Endodermal cell (in vitro differentiated cells): ENCODE data around the gene ADGRL4. TPM values are rescaled to one million over a fixed set of nuclear protein-coding genes. Genes with fewer than 3 reads are reported as not detected.

Source experiments
- DNase-seq: peaks from one replicate; pipeline ENCODE4 v3.0.0-alpha.2; 2017
- H3K27ac ChIP-seq: 2 replicates; pipeline ENCODE4 v1.5.1; 2013; ENCODE audit warnings: mild to moderate bottlenecking, low read depth, low read length, moderate library complexity
- H3K27me3 ChIP-seq: 2 replicates; pipeline ENCODE4 v1.6.1; 2013; ENCODE audit warnings: mild to moderate bottlenecking, low read length, moderate library complexity; ENCODE audit not compliant: insufficient read depth, control insufficient read depth, poor library complexity, severe bottlenecking
- H3K36me3 ChIP-seq: 2 replicates; pipeline ENCODE4 v1.7.0; 2013; ENCODE audit warnings: mild to moderate bottlenecking, low read length, moderate library complexity; ENCODE audit not compliant: control insufficient read depth, insufficient read depth
- H3K4me1 ChIP-seq: one replicate; pipeline ENCODE4 v1.7.0; 2013; ENCODE audit warnings: low read length; ENCODE audit not compliant: control insufficient read depth, insufficient read depth
- H3K4me3 ChIP-seq: 2 replicates; pipeline ENCODE4 v1.5.1; 2013; ENCODE audit warnings: mild to moderate bottlenecking, low read length, moderate library complexity
- H3K9ac ChIP-seq: 2 replicates; pipeline ENCODE4 v1.6.1; 2013; ENCODE audit warnings: mild to moderate bottlenecking, low read length, moderate library complexity; ENCODE audit not compliant: poor library complexity, severe bottlenecking; ENCODE audit errors: extremely low read depth
- H3K9me3 ChIP-seq: 2 replicates; pipeline ENCODE4 v1.6.1; 2013; ENCODE audit warnings: mild to moderate bottlenecking, low read length, moderate library complexity; ENCODE audit not compliant: control insufficient read depth
- H3K27ac Mint-ChIP-seq: 2 replicates; pipeline ENCODE4 v1.8.0; 2020; ENCODE audit warnings: mixed read lengths
- H3K27me3 Mint-ChIP-seq: 2 replicates; pipeline ENCODE4 v1.8.0; 2021; ENCODE audit warnings: mild to moderate bottlenecking, mixed read lengths; ENCODE audit not compliant: insufficient read depth
- H3K36me3 Mint-ChIP-seq: 2 replicates; pipeline ENCODE4 v1.8.0; 2020; ENCODE audit warnings: low read depth, mixed read lengths
- H3K4me1 Mint-ChIP-seq: 2 replicates; pipeline ENCODE4 v1.8.0; 2020; ENCODE audit warnings: mixed read lengths
- H3K4me3 Mint-ChIP-seq: 2 replicates; pipeline ENCODE4 v1.8.0; 2020; ENCODE audit warnings: mild to moderate bottlenecking, moderate library complexity, mixed read lengths
- H3K9me3 Mint-ChIP-seq: 2 replicates; pipeline ENCODE4 v1.8.0; 2020; ENCODE audit warnings: mild to moderate bottlenecking, mixed read lengths
- WGBS, 2 experiments: methylation state at CpG; one replicate each; pipeline versions ENCODE4 v1.1.5 to v1.1.7; 2013; ENCODE audit warnings: missing lambda C conversion rate in 2 of 2, mixed read lengths in 1 of 2; ENCODE audit not compliant: insufficient coverage in 1 of 2, insufficient read length in 1 of 2; 5-methylcytosine and 5-hydroxymethylcytosine counted together
- total RNA-seq, 2 donors: library from RNA; stranded (reverse); fragmentation: NEBNext Ultra II Directional in 1 of 2; extraction: Animal tissue kit (Norgen Biotek cat#: 25700) in 1 of 2; gene quantifications; 2 replicates in 1 of 2; 3 replicates in 1 of 2; pipeline ENCODE4 v1.2.1, GENCODE V29; 2021
- TF ChIP-seq, protein P1 (sequence below): fragments of 200-600 bp; sonication (generic); conservative IDR thresholded peaks from 2 replicates; pipeline ENCODE4 v1.5.0; 2021; ENCODE audit warnings: antibody characterized with exemption, mild to moderate bottlenecking

ADGRL4 gene
- total RNA-seq, 2 donors from 2014 or later: 0.44 TPM

DNA sequence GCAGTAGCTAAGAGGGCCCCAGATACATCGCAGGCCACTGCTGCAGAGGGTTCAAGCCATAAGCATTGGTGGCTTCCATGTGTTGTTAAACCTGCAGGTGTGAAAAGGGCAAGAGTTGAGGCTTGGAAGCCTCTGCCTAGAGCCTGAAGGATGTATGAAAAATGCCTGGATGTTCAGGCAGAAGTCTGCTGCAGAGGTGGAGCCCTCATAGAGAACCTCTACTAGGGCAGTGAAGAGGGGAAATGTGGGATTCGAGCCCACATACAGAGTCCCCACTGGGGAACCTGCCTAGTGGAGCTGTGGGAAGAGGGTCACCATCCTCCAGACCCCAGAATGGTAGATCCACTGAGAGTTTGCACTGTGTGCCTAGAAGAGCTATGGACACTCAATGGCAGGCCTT is 30.6 kb upstream of the ADGRL4 start:
- Histone ChIP-seq H3K4me3 (no peak overlapping the region), H3K27me3 (no peaks in the 10 kb centered on the region), H3K27ac (no peak overlapping the region), H3K9me3 (peaks cover 6% of the 10 kb centered on the region), H3K9ac (no peak overlapping the region), H3K36me3 (no peaks in the 10 kb centered on the region), H3K4me1 (no peaks in the 10 kb centered on the region)
- no peaks in the 10 kb centered on the region for H3K27me3 Mint-ChIP-seq
- TF ChIP-seq, protein P1, sequence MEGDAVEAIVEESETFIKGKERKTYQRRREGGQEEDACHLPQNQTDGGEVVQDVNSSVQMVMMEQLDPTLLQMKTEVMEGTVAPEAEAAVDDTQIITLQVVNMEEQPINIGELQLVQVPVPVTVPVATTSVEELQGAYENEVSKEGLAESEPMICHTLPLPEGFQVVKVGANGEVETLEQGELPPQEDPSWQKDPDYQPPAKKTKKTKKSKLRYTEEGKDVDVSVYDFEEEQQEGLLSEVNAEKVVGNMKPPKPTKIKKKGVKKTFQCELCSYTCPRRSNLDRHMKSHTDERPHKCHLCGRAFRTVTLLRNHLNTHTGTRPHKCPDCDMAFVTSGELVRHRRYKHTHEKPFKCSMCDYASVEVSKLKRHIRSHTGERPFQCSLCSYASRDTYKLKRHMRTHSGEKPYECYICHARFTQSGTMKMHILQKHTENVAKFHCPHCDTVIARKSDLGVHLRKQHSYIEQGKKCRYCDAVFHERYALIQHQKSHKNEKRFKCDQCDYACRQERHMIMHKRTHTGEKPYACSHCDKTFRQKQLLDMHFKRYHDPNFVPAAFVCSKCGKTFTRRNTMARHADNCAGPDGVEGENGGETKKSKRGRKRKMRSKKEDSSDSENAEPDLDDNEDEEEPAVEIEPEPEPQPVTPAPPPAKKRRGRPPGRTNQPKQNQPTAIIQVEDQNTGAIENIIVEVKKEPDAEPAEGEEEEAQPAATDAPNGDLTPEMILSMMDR: no peak
- H3K36me3 Mint-ChIP-seq: no peaks in the 10 kb centered on the region
- 84 to 94% methylated on average over 2 of the region's 2 CpGs for WGBS, 2 experiments
- no peaks in the 10 kb centered on the region for H3K4me1 Mint-ChIP-seq
- H3K9me3 Mint-ChIP-seq: peaks cover 28% of the 10 kb centered on the region
- no peak overlapping the region for H3K27ac Mint-ChIP-seq
- DNase-seq: no peak
- no peak overlapping the region for H3K4me3 Mint-ChIP-seq

DNA sequence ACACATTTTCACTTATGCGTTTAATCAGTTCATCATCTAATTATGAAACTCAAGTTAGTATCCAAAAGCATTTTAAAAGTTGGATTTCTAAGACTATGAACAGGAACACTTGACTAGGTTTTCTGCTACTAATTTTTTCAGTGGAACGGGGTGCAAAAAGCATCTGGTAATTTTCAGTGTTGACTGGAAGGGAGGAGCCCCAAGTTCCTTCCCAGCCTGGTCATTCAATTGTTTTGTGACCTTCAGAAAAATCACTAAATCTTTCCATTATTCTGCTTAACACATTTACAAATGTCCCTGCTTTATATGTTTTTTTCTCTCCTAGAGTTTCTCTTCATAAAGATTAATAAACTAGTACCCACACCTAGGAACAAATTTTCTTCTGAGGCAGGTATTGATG is 6.0 kb upstream of the ADGRL4 start:
- Mint-ChIP-seq H3K4me3 (no peak overlapping the region), H3K4me1 (no peaks in the 10 kb centered on the region), H3K36me3 (no peaks in the 10 kb centered on the region), H3K9me3 (no peaks in the 10 kb centered on the region), H3K27ac (no peak overlapping the region), H3K27me3 (no peaks in the 10 kb centered on the region)
- TF ChIP-seq, protein P1: no peak
- H3K4me1 ChIP-seq: no peaks in the 10 kb centered on the region
- H3K9ac ChIP-seq: no peak overlapping the region
- H3K9me3 ChIP-seq: no peaks in the 10 kb centered on the region
- H3K27ac ChIP-seq: no peak overlapping the region
- H3K36me3 ChIP-seq: no peaks in the 10 kb centered on the region
- H3K4me3 ChIP-seq: no peak overlapping the region
- 95% methylated on average over 2 of the region's 2 CpGs; no CpG with 5 or more reads in 1 of the 2 experiments for WGBS, 2 experiments
- DNase-seq: no peak
- no peaks in the 10 kb centered on the region for H3K27me3 ChIP-seq

DNA sequence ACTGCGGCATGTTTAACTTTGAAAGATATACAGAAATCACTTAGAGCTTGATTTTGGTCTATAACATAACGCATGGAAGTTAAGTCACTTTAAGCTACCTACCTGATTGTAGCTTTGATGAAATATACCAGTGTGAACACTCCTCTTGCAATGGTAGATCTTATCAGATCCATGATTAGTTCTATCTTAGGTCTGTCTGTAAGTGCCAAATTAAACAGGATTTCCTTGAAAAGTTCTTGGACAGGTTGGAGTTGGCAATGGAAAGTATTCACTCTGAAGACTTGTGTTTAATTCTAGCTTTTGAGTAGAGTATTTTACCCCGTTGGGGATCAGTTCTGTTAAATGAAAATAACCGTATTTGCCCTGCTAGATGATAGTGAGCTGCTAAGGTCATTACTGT is 4.1 kb upstream of the ADGRL4 start:
- H3K9ac ChIP-seq: no peak overlapping the region
- H3K4me1 ChIP-seq: no peaks in the 10 kb centered on the region
- Mint-ChIP-seq H3K27me3 (peaks cover 5% of the 10 kb centered on the region), H3K9me3 (no peaks in the 10 kb centered on the region), H3K4me3 (no peak overlapping the region), H3K4me1 (no peaks in the 10 kb centered on the region), H3K36me3 (no peaks in the 10 kb centered on the region), H3K27ac (no peak overlapping the region)
- peaks cover 5% of the 10 kb centered on the region for H3K27me3 ChIP-seq
- no peak overlapping the region for H3K4me3 ChIP-seq
- TF ChIP-seq, protein P1: no peak
- no peaks in the 10 kb centered on the region for H3K9me3 ChIP-seq
- DNase-seq: no peak
- 94 to 98% methylated on average over 2 to 4 of the region's 4 CpGs for WGBS, 2 experiments
- no peak overlapping the region for H3K27ac ChIP-seq
- H3K36me3 ChIP-seq: no peaks in the 10 kb centered on the region
